GM19395 (cell line): ENCODE data around the gene LMLN.
"Not testable (repeated sequence)": the region's sequence is repeated elsewhere in the genome, so short reads cannot be mapped to it uniquely, and the experiment has no call there.

Source experiments
- ATAC-seq: cut with Tn5 transposase; IDR thresholded peaks from one replicate; pipeline ENCODE4 v1.9.1; 2021; ENCODE audit warnings: mild to moderate bottlenecking, moderate library complexity; ENCODE audit not compliant: unreplicated experiment

Gene LMLN

GRCh38 chr3:198022604-198023003 is 62.6 kb downstream of the LMLN start:
- no peak for ATAC-seq

- ATAC-seq = no peak
Measured at GRCh38 chr3:198025644-198026043, 65.6 kb downstream of the LMLN start.

DNA sequence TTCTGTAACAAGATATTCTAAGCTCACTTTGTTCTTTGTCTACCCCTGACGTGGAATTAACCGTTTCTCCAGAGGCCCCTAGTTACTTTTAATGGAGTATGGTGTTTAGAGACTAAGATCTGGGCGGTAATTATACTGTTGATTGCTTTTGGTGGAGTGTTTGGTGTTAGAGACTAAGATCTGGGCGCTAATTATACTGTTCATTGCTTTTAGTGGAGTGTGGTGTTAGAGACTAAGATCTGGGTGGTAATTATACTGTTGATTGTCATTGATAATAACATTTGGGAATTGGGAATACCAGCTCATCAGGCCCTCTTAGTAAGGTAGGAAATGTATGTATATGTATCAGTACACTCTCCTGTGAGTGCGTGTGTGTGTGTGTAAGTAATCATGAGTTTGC is 66.6 kb downstream of the LMLN start:
- no peak for ATAC-seq

- ATAC-seq = no peak
Measured at GRCh38 chr3:198027045-198027798, 67.2 kb downstream of the LMLN start.

- no peak for ATAC-seq
Measured at GRCh38 chr3:198027799-198028390, 67.9 kb downstream of the LMLN start.

DNA sequence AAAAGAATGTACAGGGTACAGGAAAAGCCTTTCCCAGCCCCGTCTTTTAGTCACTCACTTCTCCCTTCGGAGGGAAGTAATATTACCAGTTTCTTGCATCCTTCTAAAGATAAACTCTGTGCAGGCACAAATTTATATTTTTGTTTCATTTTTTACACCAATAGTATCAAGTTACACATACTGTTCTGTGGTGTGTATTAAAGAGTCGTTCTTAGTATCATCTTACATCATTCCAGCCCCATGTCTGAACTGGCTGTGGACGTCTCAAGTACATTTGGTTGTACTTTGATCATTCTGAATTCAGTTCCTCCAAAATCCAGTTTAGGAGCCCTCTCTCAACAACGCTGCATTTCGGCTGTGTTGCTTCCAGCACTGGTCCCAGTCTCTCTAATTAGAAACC is 68.7 kb downstream of the LMLN start:
- ATAC-seq = no peak

DNA sequence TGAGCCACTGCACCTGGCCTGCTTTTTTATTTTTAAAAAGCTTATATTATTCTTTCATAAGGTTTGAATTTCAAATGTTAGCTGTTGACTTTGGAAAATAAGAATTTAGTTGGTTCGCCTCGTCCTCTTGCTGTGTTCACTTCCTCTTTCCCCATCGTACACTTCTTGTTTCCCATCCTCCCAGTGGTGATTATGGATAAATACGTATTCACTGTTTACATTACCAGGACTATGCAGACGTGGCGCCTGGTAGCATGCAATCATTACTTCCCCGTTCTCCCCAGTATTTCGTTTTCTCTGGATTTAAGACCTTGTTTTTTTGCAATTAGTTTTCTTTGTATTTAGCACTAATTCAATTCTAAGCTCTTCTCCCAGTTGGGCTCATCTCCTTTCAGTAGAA is 70.1 kb downstream of the LMLN start:
- no peak for ATAC-seq

GRCh38 chr3:198030726-198031125 is 70.7 kb downstream of the LMLN start:
- ATAC-seq = no peak

DNA sequence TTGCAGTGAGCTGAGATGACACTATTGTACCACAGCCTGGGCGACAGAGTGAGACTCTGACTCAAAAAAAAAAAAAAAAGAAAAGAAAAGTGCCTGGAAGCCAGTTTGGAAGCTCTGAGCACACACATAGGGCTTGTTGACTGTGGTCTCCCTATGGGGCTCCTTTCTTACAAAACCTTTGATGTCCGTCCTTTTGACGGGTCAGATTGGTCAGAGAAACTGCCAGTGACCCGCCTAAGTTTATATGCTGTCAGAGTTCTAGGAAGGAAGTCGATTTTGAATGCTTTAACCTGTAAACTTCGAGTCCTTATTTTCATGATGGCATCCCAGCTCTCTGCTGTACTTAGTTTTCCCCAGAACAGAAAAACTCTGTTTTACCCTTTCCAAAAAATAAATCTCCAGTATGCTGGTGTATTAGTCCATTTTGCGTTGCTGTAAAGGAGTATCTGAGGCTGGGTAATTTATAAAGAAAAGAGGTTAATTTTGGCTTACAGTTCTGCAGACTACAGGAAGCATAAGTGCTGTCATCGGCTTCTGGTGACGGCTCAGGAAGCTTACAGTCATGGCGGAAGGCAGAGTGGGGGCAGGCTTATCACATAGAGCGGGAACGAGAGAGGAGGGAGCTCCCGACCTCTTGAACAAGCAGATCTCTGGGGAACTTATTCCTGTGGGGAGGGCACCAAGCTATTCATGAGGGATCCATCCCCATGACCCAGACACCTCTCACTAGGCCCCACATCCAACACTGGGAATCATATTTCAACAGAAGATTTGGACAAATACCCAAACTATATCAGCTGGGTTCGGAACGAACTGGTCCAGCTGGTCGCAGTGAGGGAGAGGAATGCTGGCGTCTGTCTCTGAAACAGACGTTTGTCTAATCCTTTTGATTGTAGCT is 72.3 kb downstream of the LMLN start:
- no peak for ATAC-seq

- ATAC-seq = no peak
Measured at GRCh38 chr3:198043119-198043518, 83.1 kb downstream of the LMLN start.

DNA sequence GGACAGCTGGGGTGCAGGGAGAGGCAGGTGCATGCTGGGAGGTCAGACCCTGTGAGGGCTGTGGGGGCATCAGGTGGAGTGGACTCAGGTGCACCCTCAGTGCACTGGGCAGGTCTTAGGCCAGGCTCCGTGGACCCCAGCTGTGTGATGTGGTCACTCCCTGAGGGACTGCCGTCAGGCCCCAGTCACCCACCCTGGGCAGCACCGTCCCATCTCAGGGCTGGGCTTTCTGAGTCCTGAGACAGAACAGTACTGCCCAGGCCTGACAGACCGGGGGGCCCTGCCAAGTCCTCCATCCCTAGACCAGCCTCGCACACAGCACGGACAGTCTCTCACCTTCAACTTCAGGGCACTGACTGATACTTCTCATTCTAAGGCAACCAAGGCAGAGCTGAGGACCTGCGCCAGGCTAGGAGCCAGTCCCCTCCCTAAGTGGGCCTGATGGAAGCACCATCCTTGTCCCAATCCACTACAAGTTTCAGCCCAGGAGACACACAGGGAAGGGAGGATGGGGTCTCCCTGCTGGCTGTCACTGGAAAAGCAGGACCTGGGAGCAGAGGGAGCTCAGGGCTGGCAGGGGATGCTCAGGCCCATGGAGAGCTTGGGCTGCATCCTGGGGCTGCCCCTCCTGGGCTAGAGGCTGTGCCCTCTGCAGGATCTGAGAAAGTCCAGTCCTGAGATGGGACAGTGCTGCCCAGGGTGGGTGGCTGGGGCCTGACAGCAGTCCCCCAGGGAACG is 86.3 kb downstream of the LMLN start:
- no peak for ATAC-seq

DNA sequence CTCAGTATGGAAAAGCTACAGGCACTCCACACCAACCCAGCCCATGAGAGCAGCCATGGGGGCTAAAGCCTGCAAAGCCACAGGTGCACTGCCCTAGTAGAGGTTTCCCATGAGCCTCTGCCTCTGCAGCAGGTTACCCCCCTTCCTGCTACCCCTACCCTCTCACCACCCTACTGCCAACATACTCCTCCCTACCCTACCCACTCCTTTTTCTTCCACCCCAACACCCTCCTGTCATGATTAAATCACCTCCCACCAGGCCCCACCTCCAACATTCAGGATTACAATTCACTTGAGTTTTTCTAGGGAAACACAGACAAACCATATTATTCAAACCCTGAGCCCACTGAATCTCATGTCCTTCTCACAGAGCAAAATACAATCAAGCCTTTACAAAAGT is 88.4 kb downstream of the LMLN start:
- ATAC-seq = no peak

DNA sequence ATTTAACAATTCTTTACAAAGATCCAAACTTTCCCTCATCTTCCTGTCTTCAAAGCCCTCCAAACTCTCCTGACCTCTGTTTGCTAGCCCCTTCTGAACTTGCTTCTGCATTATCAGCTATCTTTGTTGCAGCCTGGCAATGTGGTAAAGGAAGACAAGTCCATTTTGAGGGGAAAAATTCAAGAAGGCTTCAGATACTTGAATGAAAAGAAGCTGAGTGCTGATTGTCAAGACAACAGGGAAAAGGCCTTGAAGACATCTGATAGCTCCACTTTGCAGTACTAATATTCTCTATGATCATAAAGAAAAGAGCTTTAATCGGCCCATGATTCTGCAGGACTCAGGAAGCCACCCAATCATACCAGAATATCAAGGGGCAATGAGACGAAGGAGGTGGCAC is 91.8 kb downstream of the LMLN start:
- ATAC-seq = no peak

DNA sequence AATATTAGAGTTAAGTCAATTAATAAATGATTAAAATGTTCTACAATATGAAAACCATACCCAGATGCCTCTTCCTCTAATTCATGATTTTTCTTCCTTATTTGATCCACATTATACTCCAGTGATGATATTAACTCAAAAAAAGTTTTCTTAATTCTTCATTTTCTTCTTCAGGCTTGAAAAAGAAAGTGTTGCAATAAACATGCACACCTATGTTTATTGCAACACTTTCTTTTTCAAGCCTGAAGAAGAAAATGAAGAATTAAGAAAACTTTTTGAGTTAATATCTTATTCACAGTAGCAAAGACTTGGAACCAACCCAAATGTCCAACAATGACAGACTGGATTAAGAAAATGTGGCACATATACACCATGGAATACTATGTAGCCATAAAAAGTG is 93.4 kb downstream of the LMLN start:
- not testable (repeated sequence) for ATAC-seq

DNA sequence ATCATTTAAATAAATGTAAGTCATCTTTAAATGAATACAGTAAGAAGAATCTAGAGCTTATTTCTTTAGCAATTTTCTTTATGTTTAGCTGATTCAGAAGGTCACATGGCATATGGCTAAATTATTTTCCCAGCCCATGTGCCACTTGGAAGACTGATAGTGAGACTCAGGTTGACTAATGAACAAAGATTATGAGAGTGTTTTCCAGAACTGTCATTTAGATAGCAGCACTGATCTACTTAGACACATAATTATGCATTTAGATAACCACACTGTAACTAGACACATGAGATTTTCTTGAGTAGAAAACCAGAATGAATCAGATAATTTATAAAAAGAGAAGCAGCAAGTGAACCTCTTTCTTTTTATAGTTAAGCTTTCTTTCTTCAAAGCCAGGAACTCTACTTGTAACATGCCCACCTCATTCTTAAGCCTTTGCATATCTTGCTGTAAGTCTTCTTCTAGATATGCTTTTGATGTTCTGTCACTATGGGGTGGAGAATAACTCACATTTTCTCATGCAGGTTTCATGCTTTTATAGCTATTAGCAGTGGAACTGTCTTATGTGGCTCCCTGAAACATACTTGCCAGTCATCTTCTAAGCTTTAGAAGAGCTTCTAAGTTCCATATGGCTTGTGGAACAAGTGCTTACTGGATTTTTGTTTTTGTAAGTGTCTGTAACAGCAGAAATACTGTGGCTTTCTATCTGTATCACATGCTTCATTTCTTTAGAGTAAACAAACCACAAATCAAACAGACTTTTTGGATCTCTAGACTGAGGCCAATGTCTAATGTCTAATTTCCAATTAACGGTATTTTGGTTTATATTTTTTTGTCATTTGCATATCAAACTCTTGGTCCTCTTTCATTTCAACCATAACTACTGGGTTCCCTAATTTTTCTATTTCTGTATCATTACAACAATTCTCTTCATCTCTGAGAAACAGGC is 101.4 kb downstream of the LMLN start:
- no peak for ATAC-seq

DNA sequence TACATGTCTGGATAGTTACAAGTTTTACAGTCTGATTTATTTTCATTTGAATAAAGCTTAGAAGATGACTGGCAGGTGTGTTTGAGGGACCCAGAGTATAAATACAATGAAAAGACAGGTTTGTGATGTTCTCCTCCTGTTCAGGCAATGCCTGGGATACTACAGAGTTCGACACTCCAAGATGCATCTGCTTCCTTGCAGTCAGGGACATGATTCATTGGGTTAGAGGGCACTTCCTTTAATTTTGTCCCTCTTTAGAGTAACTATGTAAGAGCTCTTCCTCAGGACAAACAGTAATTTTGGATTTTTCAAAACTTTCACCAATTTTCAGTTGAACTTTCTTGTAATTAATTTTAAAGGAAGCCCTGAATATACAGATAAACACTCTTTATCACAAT is 102.0 kb downstream of the LMLN start:
- no peak for ATAC-seq

DNA sequence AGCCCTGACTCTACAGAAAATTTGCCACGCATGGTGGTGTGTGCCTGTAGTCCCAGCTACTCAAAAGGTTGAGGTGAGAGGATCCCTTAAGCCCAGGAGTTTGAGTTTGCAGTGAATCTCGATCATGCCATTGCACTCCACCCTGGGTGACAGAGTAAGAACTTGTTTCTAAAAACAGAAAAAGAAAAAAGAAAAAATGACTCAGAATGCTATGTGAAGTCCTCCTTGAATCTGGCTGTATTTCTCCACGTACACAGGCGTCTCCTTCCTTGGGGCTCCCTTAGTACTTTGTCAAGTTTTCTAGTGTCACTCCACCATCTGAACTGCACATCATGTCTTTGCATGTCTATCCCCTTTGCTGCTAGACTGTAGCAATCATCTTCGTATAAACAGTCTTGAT is 104.4 kb downstream of the LMLN start:
- ATAC-seq = no peak

DNA sequence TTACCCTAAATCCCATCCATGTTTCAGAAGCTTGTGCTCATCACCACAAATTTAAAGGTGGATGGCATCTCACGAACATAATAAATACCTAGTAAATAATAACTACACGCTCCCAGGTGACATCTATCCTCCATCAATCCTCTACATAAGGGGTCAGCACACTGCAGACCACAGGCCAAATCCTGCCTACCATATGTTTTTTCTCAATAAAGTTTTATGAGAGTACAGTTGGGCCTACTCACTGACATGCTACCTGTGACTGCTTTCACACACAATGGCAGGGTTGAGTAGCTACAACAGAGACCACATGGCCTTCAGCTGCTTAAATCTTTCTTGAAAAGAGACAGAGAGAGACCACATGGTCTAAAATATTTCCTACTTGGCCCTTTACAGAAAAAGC is 105.9 kb downstream of the LMLN start:
- ATAC-seq = no peak

GRCh38 chr3:198067416-198067815 is 107.4 kb downstream of the LMLN start:
- ATAC-seq = no peak

- no peak for ATAC-seq
Measured at GRCh38 chr3:198070871-198071270, 110.9 kb downstream of the LMLN start.
